Left forelimb (tissue), 1 donor: ENCODE data around the gene LAMA1.
A peak's percentile ranks its signal among the peaks of the same experiment; 100 is the strongest.
"Not testable (repeated sequence)": the region's sequence is repeated elsewhere in the genome, so short reads cannot be mapped to it uniquely, and the experiment has no call there.

Source experiments
- DNase-seq: peaks from one replicate; pipeline ENCODE4 v3.0.0-alpha.2; 2018; ENCODE audit warnings: low spot score

LAMA1 gene, protein sequence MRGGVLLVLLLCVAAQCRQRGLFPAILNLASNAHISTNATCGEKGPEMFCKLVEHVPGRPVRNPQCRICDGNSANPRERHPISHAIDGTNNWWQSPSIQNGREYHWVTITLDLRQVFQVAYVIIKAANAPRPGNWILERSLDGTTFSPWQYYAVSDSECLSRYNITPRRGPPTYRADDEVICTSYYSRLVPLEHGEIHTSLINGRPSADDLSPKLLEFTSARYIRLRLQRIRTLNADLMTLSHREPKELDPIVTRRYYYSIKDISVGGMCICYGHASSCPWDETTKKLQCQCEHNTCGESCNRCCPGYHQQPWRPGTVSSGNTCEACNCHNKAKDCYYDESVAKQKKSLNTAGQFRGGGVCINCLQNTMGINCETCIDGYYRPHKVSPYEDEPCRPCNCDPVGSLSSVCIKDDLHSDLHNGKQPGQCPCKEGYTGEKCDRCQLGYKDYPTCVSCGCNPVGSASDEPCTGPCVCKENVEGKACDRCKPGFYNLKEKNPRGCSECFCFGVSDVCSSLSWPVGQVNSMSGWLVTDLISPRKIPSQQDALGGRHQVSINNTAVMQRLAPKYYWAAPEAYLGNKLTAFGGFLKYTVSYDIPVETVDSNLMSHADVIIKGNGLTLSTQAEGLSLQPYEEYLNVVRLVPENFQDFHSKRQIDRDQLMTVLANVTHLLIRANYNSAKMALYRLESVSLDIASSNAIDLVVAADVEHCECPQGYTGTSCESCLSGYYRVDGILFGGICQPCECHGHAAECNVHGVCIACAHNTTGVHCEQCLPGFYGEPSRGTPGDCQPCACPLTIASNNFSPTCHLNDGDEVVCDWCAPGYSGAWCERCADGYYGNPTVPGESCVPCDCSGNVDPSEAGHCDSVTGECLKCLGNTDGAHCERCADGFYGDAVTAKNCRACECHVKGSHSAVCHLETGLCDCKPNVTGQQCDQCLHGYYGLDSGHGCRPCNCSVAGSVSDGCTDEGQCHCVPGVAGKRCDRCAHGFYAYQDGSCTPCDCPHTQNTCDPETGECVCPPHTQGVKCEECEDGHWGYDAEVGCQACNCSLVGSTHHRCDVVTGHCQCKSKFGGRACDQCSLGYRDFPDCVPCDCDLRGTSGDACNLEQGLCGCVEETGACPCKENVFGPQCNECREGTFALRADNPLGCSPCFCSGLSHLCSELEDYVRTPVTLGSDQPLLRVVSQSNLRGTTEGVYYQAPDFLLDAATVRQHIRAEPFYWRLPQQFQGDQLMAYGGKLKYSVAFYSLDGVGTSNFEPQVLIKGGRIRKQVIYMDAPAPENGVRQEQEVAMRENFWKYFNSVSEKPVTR (N-terminal part only)

DNA sequence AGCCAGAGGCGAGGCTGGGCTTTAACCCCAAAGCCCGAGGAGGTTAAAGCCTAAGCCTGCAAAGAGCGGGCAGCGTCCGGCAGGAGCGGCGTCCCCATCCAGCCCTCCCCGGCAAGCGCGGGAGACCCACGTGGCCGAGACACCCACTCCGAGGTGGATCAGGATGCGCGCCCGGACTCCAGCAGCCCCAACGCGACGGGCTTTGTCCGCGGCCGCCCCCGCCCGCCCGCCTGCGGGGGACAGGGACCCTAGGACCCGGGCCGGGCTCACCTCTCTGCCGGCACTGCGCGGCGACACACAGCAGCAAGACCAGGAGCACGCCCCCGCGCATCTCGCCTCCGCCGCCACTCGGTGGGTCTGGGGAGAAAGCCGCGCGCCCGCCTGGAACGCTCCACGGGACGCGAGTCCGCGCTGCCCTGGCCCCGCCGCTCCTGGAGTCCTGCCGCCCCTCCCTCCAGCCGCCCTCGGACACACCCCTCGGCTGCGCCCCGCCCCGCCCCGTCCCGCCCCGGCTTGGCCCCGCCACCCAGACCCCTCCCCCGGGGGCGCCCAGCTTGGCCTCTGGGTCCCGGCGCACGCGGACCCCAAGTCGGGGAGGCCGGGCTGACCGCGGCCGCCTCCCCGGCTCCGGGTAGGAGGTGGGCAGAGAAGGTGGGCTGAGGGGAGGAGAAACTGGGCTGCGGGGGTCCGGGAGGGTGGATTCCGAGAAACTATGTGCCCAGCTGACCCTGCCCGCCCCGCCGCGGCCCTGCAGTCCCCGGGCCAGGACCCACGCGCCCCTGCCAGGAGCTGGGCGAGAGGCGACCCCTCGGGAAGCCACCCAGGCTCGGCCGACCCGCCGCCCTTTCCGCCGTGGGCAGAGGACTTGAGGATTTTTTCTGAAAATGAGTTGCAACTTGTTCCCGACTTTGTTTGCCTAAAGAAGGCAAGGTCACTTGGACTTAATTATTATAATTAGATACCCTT is at the start of gene LAMA1:
TSS of gene LAMA1 (minus strand) at position 408 of the 966 bp plus-strand sequence. CDS start at position 331, 77 bp downstream.
- peak; percentile 76 for DNase-seq

DNA sequence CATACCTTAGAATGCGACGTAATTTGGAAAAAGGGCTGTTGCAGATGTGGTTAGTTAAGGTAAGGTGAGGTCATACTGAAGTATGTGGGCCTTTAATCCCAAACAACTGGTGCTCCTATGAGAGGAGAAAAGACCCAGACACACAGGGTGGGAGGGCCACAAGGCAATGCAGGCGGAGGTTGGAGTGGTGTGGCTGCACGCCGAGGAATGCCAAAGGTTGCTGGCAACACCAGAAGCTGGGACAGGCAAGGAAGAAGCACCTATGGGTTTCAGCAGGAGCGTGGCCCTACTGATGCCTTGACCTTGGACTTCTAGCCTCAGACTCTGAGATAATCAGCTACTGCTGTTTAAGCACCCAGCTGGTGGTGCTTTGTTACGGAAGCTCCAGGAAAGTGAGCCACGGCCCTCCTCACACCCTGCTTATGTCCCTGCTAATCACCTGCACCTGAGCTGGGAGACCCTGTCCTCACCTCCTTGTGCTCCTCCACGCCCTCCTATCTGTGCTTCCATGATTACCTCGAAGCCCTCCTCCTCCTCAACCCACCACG is 48.3 kb upstream of the LAMA1 start:
- DNase-seq, result no peak

DNA sequence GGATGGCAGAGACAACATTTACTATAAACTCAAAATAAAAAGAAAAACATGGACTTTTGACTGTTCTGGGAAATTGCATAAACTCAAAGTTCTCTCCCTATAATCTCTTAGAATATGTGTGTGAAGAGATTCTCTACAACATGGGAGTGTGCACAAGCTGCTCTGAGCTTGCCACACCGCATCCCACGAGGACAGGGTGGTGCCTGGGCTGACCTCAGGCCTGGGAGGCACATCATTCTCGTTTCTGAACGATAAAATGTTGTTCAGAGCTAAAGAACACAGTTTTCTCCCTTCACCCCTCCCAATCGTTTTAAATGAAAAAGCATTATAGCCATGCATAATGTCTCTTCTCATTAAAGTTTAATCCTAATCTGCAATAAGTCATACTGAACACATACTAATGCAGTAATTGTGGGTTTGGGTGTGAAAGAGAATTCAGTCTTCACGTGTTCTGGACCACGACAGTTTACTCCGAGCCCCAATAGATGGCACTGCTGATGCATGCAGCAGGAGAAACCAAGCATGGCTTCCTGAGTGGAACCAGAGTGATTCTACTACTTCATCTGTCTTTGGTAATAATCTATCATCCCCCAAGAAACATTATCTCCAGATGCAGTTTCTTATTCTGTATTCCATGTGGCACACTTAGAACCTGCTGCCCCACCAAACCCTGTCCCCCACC is 46.9 kb upstream of the LAMA1 start:
- no peak for DNase-seq

DNA sequence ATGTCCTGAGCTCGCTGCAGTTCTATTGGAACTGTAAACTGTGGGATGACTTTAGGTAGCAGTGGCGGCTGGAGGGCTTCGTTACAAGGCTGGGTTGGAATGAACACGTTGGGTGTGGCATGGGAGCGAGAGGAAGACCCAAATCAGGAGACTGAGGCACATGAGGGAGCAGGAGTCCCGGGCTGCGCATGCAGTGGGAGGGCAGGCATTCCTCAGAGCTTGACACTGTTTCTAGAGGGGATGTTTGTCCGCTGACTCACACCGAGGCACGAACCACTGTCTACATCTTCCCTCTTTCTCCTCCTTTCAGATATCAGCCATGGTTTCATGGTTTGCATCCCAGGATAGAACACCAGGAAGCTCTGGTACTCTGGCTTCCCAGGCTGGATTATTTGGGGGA is 40.6 kb upstream of the LAMA1 start:
- DNase-seq, result no peak

DNA sequence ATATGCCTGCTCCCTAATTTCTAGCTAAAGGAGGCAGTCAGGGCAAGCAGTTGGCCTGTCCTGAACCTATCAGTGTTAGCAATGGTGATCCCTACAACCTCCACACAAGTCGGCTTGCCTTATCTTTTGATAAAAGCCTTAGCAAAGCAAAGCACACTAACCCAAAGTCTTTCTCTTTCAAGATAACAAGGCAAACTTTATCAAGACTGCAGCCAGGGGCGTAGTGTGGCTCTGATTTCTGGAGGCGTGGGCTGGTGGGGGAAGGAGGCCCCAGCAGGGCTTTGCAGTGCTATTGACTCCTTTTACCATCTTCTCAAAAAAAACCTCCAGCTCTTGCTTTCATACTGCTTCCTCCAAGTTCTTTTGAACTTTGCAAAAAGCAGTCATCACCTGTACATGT is 40.2 kb upstream of the LAMA1 start:
- no peak for DNase-seq

DNA sequence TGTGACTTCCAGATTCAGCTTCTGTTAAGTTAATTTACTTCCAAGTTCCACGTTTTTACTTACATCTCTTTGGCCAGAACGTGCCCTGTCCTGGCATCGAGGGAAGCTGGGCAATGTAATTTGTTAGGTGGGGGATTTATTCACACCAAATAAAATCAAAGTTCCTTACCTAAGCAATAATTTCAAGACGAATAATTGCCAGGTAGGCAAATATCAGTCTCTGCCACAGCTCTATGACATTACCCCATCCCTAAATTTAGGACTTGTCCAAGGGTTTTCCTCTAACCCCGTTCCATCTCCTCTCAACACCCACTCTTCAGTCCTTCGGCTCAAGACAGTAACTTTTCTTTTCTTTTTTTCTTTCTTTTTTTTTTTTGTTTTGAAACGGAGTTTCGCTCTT is 38.3 kb upstream of the LAMA1 start:
- DNase-seq, result no peak

DNA sequence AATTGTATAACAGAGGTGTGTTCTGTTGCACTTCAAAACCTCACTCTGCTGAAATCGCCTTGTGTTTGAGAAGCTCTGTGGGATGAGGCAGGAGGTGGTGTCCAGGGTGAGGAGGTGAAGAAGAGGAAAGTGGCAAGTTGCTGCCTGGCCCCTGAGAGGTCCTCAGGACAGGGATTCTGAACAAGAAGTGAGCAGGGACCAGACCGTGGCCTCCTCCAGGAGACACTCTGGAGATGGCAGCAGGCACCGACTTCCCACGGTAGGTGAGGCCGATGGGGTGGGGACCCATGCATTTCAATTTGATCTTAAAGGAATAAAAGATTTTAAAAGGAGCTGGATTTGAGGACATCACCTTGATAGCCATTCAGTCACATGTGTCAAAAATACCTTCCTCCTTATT is 37.5 kb upstream of the LAMA1 start:
- no peak for DNase-seq

DNA sequence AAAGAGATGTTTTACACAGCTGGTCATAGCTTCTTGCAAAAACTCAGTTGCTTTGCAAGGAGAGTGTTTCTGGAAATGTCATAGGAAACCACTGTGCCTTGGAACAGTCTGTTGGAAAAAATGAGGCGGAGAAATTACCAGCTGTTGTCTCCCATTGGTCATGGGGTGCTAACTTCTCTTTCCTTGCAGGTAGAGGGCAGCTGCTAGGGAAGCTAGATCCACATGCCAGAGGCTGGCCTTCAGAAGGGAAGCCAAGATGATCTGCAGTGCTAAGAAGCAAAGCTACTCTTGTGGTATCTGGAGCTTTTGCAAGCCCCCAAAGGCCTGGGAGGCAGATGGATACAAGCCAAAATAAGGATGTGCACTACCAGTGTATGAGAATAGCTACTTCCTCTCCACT is 34.8 kb upstream of the LAMA1 start:
- no peak for DNase-seq

DNA sequence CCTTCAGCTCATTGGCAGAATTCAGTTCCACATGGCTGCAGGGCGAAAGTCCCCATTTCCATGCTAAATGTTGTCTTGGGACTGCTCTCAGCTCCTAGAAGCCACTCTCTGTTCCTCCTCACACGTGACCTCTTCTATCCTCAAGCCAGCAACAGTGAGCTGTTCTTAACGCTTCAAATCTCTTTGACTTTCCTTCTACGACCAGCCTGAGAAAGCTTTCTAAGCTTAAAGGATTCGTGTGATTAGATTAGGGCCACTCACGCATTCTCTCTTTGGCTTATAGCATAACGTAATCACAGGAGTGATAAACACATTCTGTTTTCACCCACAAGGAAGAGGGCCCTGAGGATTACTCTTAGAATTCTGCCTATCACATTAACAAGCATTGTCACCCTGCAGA is 29.8 kb upstream of the LAMA1 start:
- DNase-seq, result no peak

DNA sequence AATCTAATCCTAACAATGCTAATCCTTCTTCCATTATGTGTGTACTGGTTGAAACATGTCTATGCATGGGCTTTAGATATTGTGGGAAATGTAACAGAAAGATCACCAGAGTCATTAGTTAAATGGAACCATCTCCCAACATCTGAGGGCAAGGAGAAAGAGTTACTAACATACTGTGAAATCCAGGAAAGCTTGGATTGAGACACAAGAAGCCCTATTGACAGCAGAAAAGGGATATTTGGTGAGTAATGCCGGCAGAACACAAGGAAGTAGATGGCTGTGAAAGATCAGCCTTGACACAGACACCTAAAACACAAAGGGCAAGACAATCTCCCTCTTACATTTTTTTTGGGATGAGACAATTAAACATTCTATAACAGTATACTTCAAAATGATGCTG is 28.5 kb upstream of the LAMA1 start:
- no peak for DNase-seq

DNA sequence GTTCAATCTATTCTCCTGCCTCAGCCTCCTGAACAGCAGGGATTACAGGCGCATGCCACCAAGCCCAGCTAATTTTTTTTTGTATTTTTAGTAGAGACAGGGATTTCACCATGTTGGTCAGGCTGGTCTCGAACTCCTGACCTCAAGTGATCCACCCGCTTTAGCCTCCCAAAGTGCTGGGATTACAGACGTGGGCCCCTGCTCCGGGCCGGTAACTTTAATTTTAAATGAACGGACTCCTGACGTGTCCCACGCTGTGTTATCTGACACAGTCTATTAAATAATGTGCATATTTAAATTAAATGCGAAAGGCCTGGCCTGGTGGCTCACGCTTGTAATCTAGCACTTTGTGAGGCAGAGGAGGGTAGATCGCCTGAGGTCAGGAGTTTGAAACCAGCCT is 27.3 kb upstream of the LAMA1 start:
- not testable (repeated sequence) for DNase-seq

DNA sequence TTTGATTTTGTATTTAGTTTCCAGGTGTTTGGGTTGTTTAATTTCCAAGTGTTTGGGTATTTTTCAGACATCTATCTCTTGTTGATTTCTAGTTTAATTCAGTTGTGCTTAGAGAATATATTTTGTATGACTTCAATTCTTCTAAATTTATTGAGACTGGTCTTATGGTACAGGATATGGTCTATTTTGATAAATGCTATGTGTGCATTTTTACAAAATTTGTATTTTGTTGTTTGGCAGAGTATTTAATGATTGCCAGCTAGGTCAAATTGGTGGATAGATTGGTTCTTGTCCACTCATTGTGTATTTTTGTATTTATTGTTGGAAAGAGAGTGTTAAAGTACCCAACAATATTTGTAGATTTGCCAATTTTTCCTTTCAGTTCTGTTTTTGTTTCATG is 23.7 kb upstream of the LAMA1 start:
- DNase-seq, result no peak

DNA sequence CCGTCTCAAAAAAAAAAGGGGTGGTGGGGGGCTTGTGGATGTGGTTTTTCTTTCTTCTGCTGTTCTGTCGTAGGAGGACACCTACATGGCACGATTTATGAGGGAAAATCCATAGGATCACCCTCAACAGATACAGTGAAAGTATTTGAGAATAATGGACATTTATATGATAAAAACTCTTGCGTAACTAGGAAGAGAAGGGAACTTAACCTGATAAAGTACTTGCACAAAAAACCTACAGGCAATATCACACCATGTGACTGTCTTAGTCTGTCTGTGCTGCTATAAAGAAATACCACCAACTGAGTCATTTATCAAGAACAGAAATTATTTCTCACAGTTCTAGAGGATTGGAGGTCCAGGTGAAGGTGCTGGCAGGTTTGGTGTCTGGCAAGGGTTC is 21.8 kb upstream of the LAMA1 start:
- no peak for DNase-seq

DNA sequence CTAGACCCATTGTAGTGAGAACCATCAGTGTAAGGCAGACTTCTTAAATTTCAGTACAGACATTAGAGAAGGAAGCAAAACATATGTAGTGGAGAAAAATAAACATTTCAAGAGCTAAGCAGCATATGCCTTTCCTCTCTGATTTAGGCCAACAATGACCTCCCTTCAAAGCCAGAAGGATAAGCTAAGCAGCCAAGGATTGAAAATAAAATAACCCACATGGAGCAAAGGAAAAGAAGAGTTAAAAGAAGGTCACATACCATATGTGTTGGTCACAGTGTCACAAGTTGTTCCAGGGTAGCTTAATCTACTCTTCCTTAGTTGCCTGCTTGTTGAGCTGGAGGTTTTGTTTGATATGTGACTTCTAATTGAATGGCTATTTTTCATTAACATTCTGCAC is 15.6 kb upstream of the LAMA1 start:
- DNase-seq, result no peak

DNA sequence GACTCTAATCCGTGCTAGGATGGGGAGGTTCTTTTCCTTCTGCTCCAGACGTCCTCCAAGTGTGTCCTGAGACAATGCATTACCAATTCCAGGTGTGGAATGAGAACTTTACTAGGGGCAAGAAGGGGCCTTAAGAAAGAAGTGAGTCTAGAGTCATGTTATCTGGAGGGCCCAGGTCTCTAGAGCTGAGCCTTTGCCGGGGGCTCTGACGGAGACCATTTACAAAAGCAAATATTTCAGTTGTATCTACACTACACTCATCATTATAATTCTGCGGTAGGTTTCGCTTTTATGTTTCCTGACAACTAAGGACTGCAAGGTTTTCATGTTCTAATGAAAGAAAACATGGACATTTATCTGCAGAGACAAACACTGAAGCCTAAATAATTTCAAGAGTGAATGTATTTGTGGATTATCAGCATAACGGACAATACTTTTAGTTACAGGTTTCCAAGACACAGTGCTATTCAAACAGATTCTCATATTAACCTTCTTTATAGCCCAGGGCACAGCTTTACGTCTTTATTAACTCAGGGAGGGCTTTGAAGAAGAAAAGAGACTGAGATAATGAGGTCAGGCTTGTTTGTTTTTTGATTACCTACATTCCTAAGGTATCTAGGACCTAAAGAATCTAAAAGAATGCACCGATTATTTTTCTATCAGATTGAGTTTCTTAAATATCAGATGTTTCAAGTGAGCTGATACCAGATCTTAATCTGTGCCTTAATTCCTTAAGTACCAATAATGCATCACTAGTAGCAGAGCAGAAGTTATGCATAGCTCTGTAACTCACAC is 15.0 kb upstream of the LAMA1 start:
- no peak for DNase-seq

DNA sequence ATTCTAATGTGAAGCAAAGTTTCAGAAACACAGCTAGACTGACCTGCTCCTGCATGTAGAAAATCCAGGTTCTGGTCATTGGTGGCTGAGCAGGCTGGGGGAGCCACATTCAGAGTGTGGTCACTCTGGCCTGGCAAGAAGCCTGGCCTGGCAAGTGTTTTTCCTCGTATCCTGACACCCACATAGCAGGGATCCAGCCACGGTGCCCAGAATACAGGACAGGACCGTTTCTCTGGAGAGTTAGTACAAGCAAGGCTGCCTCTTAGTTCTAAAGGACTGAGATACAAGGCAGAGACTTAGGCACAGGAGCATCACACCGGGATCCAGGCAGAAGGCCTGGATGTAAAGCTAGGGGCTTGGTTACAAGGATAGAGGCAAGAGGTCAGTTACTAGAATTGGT is 4.8 kb upstream of the LAMA1 start:
- DNase-seq, result no peak

DNA sequence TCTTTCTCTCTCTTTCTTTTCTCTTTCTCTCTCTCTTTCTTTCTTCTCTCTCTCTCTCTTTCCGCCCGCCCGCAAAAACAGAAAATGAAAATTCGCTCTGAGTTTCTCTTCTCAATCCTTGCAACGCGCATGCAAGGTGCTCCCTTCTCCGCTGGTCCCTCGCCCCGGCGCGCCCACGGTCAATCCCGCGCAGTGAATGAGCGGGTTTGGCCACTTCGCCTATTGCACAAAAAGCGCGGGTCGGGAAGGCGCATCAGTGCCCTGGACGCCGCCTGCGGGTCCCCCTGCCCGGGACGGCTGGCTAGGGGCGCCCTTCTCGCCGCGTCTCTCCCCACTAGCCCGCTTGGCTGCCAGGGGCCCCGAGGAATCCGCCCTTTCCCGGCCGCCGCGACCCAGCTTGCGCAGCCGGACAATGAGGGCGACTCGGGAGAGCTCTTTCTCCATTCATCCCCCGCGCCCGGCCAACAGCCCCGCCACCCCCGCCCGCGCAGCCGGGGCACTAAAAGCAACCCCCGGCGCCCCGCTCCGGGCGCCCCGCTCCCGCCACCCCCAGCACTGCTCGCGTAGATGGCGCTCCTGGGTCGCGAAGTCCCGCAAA is 706 bp downstream of the LAMA1 start:
- DNase-seq, result no peak

DNA sequence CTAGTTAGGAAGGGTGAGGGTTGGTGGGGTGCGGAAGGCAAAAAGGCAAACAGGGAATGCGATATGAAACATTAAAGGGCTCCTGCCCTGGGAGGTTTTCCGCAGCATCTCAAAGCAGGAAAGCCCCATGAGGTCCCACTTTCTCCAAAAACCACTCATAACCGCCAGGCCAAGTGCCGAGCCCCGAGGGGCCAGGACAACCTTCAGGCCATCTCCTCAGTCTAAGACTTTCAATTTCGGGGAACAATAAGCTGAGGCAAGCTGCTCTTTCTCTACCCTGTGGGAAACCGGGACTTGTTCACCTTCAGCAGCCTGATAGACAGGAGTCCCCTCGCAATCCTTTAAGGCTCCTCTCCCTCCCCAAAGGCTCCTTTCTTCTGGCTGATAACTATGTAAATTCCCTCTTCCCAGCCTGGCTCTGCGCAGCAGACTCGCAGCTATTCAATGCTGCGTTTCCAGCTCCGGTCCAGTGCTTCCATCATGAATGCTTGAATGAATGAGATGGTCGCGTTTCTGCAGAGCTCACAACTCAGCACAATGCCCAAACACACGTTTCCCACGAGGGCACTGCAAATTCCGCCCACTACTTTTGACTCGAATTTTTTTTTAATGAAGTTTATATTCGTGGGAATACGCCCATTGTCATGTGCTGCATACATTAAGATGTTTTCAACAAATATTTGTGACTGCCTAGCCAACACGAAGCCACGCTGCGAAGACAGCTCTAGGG is 1.4 kb downstream of the LAMA1 start:
- no peak for DNase-seq
